CD4-positive, alpha-beta memory T cell (primary cell): ENCODE measurements around the gene MS4A4E. TPM values are rescaled to one million over a fixed set of nuclear protein-coding genes. Genes with fewer than 3 reads are reported as not detected.

Source experiments
- CTCF ChIA-PET: fragments of 350-600 bp; sonication (Branson Sonifier 250); formaldehyde crosslinking; loops from one replicate; lab custom pipeline; 2021; ENCODE audit warnings: inconsistent platforms; ENCODE audit not compliant: partially characterized antibody; lab: Charles Lee
- POLR2A ChIA-PET: fragments of 350-600 bp; sonication (Branson Sonifier 250); formaldehyde crosslinking; loops from one replicate; lab custom pipeline; 2021; ENCODE audit not compliant: partially characterized antibody; lab: Charles Lee
- DNase-seq, 5 donors: peaks; one replicate each; pipeline versions ENCODE4 v3.0.0 to v3.0.0-alpha.2; 2020 to 2022; ENCODE audit warnings: mixed read lengths in 1 of 5
- H3K27ac ChIP-seq: one replicate; pipeline ENCODE4 v1.7.0; 2013; ENCODE audit warnings: low read depth, low read length
- H3K27me3 ChIP-seq: 2 replicates; pipeline ENCODE4 v1.7.0; 2013; ENCODE audit warnings: mild to moderate bottlenecking, low read length, moderate library complexity; ENCODE audit not compliant: insufficient read depth
- H3K36me3 ChIP-seq: 2 replicates; pipeline ENCODE4 v1.7.0; 2013; ENCODE audit warnings: mild to moderate bottlenecking, low read length, moderate library complexity; ENCODE audit not compliant: insufficient read depth
- H3K4me1 ChIP-seq: 2 replicates; pipeline ENCODE4 v1.7.0; 2013; ENCODE audit warnings: mild to moderate bottlenecking, low read length, moderate library complexity; ENCODE audit not compliant: insufficient read depth
- H3K4me3 ChIP-seq, 2 donors: one replicate each; pipeline ENCODE4 v1.7.0; 2013; ENCODE audit warnings: low read length in 2 of 2, mild to moderate bottlenecking in 1 of 2
- H3K9me3 ChIP-seq, 2 donors: one replicate each; pipeline ENCODE4 v1.7.0; 2013; ENCODE audit warnings: low read length in 2 of 2, control low read depth in 1 of 2; ENCODE audit not compliant: control insufficient read depth in 1 of 2
- H3K27ac Mint-ChIP-seq, 7 donors: one replicate each; pipeline ENCODE4 v1.8.0; 2020 to 2021; ENCODE audit warnings: mixed read lengths in 7 of 7, mild to moderate bottlenecking in 6 of 7, inconsistent platforms in 3 of 7, moderate library complexity in 3 of 7
- H3K27me3 Mint-ChIP-seq, 2 donors: one replicate each; pipeline ENCODE4 v1.8.0; 2020 to 2021; ENCODE audit warnings: mixed read lengths in 2 of 2
- H3K36me3 Mint-ChIP-seq, 2 donors: one replicate each; pipeline ENCODE4 v1.8.0; 2020 to 2021; ENCODE audit warnings: mixed read lengths in 2 of 2, inconsistent platforms in 1 of 2, mild to moderate bottlenecking in 1 of 2
- H3K4me1 Mint-ChIP-seq, 4 donors: one replicate each; pipeline ENCODE4 v1.8.0; 2020 to 2021; ENCODE audit warnings: mixed read lengths in 4 of 4, mild to moderate bottlenecking in 1 of 4
- H3K4me3 Mint-ChIP-seq, 8 donors: one replicate each; pipeline ENCODE4 v1.8.0; 2020 to 2021; ENCODE audit warnings: mixed read lengths in 8 of 8, mild to moderate bottlenecking in 7 of 8, moderate library complexity in 6 of 8, inconsistent platforms in 3 of 8
- H3K9me3 Mint-ChIP-seq, 8 donors: one replicate each; pipeline ENCODE4 v1.8.0; 2020 to 2021; ENCODE audit warnings: mixed read lengths in 8 of 8, mild to moderate bottlenecking in 5 of 8, inconsistent platforms in 3 of 8, moderate library complexity in 1 of 8
- intact Hi-C: fragments of 100-400 bp; cut with micrococcal nuclease; formaldehyde crosslinking; loops from one replicate; pipeline ENCODE4 v1.15.1; 2023
- polyA plus RNA-seq, 2 donors: library from polyadenylated mRNA; unstranded; fragments of 300-500 nt; fragmentation: Illumina TruSeq; gene quantifications; one replicate each; pipeline ENCODE4 v1.2.3, GENCODE V29; 2021
- total RNA-seq, 2 experiments: library from RNA; stranded (reverse); gene quantifications; one replicate each; pipeline ENCODE4 v1.2.3, GENCODE V29; 2021

The MS4A4E gene
- total and polyA plus RNA-seq, 4 experiments from 2014 or later = not detected

DNA sequence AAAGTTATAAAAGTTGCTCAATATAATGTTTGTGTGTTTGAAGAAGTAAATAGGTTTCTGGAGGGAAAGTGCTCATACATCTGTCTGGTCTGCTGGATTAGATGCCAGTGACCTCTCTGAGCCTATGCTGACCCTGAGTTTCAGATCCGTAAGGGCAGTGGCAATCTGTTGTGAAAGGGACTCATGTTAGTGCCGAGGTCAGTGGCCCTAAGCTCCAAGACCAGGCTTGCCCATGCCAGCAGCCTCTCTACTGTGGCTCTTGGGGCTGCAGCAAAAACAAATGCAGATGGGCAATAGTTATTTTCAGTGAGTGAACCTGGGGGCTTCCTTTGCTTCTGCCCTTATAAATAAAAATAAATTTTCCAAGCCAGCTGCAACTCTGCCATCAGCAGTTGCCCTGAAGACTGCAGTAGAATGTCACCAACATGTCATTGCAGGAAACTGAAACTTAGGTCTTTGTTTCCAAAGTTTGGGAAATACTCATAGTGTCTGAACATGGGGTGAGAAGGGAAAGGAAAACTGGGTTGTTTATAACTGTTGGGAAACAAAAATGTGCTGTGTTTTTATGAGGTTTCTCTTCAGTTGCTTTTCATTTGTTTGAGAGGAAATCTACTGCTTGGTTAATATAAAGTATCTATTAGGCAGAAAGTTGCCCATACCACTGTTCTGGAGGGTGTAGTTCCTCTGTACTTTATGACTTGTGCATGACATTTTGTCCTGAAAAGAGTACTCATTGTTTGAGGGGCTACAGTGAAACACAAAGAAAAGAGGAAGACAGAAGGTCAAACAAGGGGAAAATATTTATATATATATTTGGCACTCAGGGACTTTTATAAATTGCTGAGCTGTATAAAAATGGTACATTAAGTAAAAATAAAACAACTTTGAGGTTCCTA is 9.5 kb upstream of the MS4A4E start:
- ChIA-PET POLR2A (no interaction called here), CTCF (interaction anchor here (1.1 to 2.1 kb wide), 2 partner anchors 11 to 20 kb away, joined by 3 to 15 read pairs; no protein-coding TSS in a partner anchor)
- no peak for DNase-seq

DNA sequence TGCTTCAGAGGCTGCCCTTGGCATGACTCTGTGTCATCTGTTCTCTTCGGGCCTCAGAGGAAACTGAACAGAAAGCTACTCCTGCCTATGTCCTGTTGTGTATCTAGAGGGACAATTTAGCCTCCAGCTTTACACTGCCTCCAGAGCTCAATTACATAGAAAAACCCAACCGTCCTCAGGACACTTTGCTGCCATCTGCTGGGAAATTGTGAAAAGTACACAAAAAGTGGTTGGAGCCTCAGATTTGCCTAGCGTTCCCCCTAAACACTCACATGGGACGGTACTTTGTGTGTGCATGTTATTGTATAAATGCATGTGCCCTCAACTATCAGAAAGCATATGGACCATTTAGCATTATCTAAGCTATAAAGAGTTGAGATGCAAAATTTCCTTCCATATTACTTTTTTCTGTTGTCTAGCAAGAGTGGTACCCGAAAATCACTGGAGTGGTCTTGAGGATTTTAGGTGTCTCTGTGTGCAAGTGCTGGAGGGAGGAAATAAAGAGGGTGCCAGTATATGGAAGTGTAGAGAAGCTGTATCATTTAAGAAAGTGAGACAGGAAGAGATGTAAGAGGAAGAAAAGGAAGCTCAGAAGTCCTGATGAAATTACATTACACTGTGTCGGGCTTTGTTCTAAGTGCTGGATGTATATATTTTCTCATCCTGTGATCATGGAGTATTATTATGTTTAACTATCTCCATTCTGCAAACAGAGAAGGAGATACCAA is 8.7 kb upstream of the MS4A4E start:
- H3K27me3 ChIP-seq = no peaks in the 10 kb centered on the region
- peaks cover 0 to 11% (median 5%) of the 10 kb centered on the region in 8 donors for H3K9me3 Mint-ChIP-seq
- H3K4me3 Mint-ChIP-seq = no peak overlapping the region
- no peak overlapping the region for H3K27ac ChIP-seq
- H3K4me1 Mint-ChIP-seq = no peaks in the 10 kb centered on the region
- H3K36me3 Mint-ChIP-seq = no peaks in the 10 kb centered on the region
- no peaks in the 10 kb centered on the region for H3K4me1 ChIP-seq
- no peak overlapping the region for H3K4me3 ChIP-seq
- peak in 2 of 5 donors; percentile 6 to 19 for DNase-seq
- ChIA-PET CTCF (interaction anchor here (0.6 to 2.1 kb wide), 8 partner anchors 10 to 498 kb away, joined by 3 to 15 read pairs (median 3); no protein-coding TSS in a partner anchor), POLR2A (no interaction called here)
- no peaks in the 10 kb centered on the region for H3K36me3 ChIP-seq
- intact Hi-C loops = no loop called here
- peaks cover 14 to 20% of the 10 kb centered on the region in 2 donors for H3K27me3 Mint-ChIP-seq
- H3K9me3 ChIP-seq = no peaks in the 10 kb centered on the region
- H3K27ac Mint-ChIP-seq = no peak overlapping the region

More for the DNA sequence above, 9.5 kb upstream of the MS4A4E start:
- Mint-ChIP-seq H3K36me3 (no peaks in the 10 kb centered on the region), H3K4me3 (no peak overlapping the region), H3K9me3 (peaks cover 0 to 11% (median 5%) of the 10 kb centered on the region in 8 donors), H3K27me3 (peaks cover 13 to 22% of the 10 kb centered on the region in 2 donors), H3K27ac (no peak overlapping the region), H3K4me1 (no peaks in the 10 kb centered on the region)
- Histone ChIP-seq H3K4me1 (no peaks in the 10 kb centered on the region), H3K27ac (no peak overlapping the region), H3K4me3 (no peak overlapping the region), H3K27me3 (no peaks in the 10 kb centered on the region), H3K9me3 (no peaks in the 10 kb centered on the region), H3K36me3 (no peaks in the 10 kb centered on the region)
- intact Hi-C loops = no loop called here

DNA sequence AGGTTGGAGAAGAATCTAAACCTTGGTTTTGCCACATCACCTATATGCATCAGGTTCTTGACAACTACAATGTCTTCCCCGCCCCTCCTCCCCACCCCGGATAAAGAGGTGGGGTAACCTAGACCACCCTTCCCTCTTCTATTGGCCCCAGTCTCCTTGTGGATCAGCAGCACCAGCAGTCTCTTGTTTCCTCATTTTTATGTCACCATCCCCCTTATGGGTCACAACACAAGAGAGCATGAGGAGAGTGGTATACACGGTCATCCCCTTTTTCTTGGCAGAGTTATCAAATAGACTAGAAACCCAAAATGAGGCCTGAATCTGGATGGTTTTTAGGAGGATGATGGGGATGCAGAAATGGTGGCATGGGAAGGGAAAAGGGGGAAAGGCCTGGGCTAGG is 1.2 kb downstream of the MS4A4E start:
- H3K27me3 ChIP-seq = no peaks in the 10 kb centered on the region
- Mint-ChIP-seq H3K36me3 (no peaks in the 10 kb centered on the region), H3K27me3 (peaks cover 20 to 23% of the 10 kb centered on the region in 2 donors), H3K9me3 (no peaks in the 10 kb centered on the region), H3K4me3 (no peak overlapping the region), H3K27ac (no peak overlapping the region), H3K4me1 (no peaks in the 10 kb centered on the region)
- POLR2A ChIA-PET = no interaction called here
- intact Hi-C loops = no loop called here
- CTCF ChIA-PET = no interaction called here
- H3K27ac ChIP-seq = no peak overlapping the region
- no peaks in the 10 kb centered on the region for H3K36me3 ChIP-seq
- no peaks in the 10 kb centered on the region for H3K4me1 ChIP-seq
- no peaks in the 10 kb centered on the region for H3K9me3 ChIP-seq
- H3K4me3 ChIP-seq = no peak overlapping the region
- DNase-seq = no peak

DNA sequence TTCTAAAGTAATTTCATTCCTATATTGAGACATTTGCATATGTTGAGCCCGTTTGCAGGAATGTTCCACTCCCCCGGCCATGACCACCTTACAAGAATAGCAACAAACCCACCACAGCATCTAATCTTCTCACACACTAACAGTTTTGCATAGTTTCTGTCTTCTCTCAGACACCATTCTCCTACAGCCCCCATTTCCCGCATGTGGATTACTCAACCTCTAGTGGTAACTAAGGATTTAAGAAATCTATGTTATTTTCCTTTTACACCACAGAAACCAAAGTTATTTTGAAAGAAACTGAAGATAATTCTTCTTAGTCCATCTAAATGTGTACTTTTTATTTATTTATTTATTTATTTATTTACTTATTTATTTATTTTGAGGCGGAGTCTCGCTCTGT is 2.3 kb downstream of the MS4A4E start:
- no peak overlapping the region for H3K4me3 Mint-ChIP-seq
- ChIA-PET POLR2A (no interaction called here), CTCF (no interaction called here)
- no peaks in the 10 kb centered on the region for H3K27me3 ChIP-seq
- no peak for DNase-seq
- no peak overlapping the region for H3K4me3 ChIP-seq
- H3K27me3 Mint-ChIP-seq = peaks cover 18 to 22% of the 10 kb centered on the region in 2 donors
- intact Hi-C loops = no loop called here
- no peaks in the 10 kb centered on the region for H3K36me3 Mint-ChIP-seq
- no peak overlapping the region for H3K27ac Mint-ChIP-seq
- H3K9me3 Mint-ChIP-seq = no peaks in the 10 kb centered on the region
- H3K27ac ChIP-seq = no peak overlapping the region
- H3K9me3 ChIP-seq = no peaks in the 10 kb centered on the region
- no peaks in the 10 kb centered on the region for H3K4me1 Mint-ChIP-seq
- H3K36me3 ChIP-seq = no peaks in the 10 kb centered on the region
- no peaks in the 10 kb centered on the region for H3K4me1 ChIP-seq

DNA sequence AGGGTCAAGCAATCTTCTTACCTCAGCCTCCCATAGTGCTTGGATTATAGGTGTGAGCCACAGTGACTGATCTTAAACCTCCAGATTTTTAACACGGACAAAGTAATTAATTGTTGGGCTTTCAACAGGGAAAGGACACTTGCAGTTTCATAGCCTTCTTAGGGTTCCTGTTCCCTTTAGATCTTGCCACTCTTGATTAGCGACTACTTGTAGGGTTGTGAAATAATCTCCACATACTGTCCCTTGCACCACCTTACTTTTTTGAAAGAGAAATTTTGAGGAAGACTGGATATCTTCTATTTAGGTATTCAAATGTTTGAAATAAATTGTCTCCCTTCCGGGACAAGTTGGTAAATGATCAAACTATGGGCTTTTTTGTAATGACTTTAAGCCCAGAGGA is 7.6 kb downstream of the MS4A4E start:
- Mint-ChIP-seq H3K4me3 (no peak overlapping the region), H3K36me3 (no peaks in the 10 kb centered on the region), H3K4me1 (no peaks in the 10 kb centered on the region), H3K9me3 (no peaks in the 10 kb centered on the region), H3K27ac (no peak overlapping the region), H3K27me3 (peaks cover 7 to 10% of the 10 kb centered on the region in 2 donors)
- no peaks in the 10 kb centered on the region for H3K4me1 ChIP-seq
- H3K27me3 ChIP-seq = no peaks in the 10 kb centered on the region
- CTCF ChIA-PET = no interaction called here
- DNase-seq = no peak
- no peak overlapping the region for H3K27ac ChIP-seq
- H3K9me3 ChIP-seq = no peaks in the 10 kb centered on the region
- no peaks in the 10 kb centered on the region for H3K36me3 ChIP-seq
- intact Hi-C loops = no loop called here
- POLR2A ChIA-PET = no interaction called here
- no peak overlapping the region for H3K4me3 ChIP-seq

DNA sequence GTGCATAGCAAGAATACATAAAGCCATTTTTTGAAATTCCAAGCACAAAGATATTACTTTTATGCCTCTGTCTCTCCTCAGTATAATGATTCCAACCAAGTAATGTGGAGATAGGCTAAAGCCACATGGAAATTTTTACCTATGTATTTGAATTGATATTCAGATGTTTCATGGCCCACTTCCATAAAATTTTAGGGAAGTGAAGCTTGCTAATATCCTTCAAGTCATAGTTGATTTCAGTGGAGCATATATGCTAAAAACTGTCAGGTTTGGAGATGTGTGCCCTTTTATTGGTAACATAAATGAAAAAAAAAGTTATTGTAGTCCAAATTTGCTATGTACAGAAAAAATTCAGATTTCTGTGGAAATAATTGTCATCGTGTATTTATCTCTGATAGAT is 12.3 kb downstream of the MS4A4E start:
- Histone ChIP-seq H3K9me3 (no peaks in the 10 kb centered on the region), H3K36me3 (no peaks in the 10 kb centered on the region), H3K27ac (no peak overlapping the region), H3K27me3 (no peaks in the 10 kb centered on the region), H3K4me3 (no peak overlapping the region), H3K4me1 (no peaks in the 10 kb centered on the region)
- ChIA-PET CTCF (interaction anchor here (1.2 kb wide), 1 partner anchor 34 kb away, joined by 3 read pairs; no protein-coding TSS in a partner anchor), POLR2A (no interaction called here)
- Mint-ChIP-seq H3K4me3 (no peak overlapping the region), H3K27ac (no peak overlapping the region), H3K9me3 (no peaks in the 10 kb centered on the region), H3K27me3 (peaks cover 0 to 2% of the 10 kb centered on the region in 2 donors), H3K4me1 (no peaks in the 10 kb centered on the region), H3K36me3 (no peaks in the 10 kb centered on the region)
- intact Hi-C loops = no loop called here
- no peak for DNase-seq

DNA sequence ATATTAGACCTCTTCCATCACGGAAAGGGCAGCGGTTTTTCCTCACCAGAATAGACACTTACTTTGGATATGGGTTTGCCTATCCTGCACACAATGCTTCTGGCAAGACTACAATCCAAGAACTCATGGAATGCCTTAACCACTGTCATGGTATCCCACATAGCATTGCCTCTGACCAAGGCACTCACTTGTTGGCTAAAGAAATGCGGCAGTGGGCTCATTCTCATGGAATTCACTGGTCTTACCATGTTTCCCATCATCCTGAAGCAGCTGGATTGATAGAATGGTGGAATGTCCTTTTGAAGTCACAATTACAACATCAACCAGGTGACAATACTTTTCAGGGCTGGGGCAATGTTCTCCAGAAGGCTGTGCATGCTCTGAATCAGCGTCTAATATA is 20.8 kb downstream of the MS4A4E start:
- Histone ChIP-seq H3K4me3 (no peak overlapping the region), H3K4me1 (no peaks in the 10 kb centered on the region), H3K9me3 (no peaks in the 10 kb centered on the region), H3K27ac (no peak overlapping the region), H3K27me3 (no peaks in the 10 kb centered on the region), H3K36me3 (no peaks in the 10 kb centered on the region)
- H3K27ac Mint-ChIP-seq = no peak overlapping the region
- no peak overlapping the region for H3K4me3 Mint-ChIP-seq
- intact Hi-C loops = no loop called here
- no peak for DNase-seq
- no peaks in the 10 kb centered on the region for H3K4me1 Mint-ChIP-seq
- ChIA-PET CTCF (no interaction called here), POLR2A (no interaction called here)
- H3K9me3 Mint-ChIP-seq = no peaks in the 10 kb centered on the region
- H3K36me3 Mint-ChIP-seq = no peaks in the 10 kb centered on the region
- peaks cover 5 to 7% of the 10 kb centered on the region in 2 donors for H3K27me3 Mint-ChIP-seq
